NCI-H187 (cell line): ENCODE data around the gene SLC8B1.
A peak's percentile ranks its signal among the peaks of the same experiment; 100 is the strongest.

ENCODE experiments used
- DNase-seq, 2 experiments: peaks; one replicate each; lab custom pipeline; 2025; lab: John Stamatoyannopoulos, UW

Gene SLC8B1

GRCh38 chr12:113292547-113292946 is 42.4 kb downstream of the SLC8B1 start:
- no peak for DNase-seq

- no peak for DNase-seq
These were observed 42.8 kb downstream of the SLC8B1 start for GRCh38 chr12:113292091-113292490.

- DNase-seq: no peak
These were observed 43.3 kb downstream of the SLC8B1 start for GRCh38 chr12:113291586-113291985.

- DNase-seq: no peak
These were observed 44.4 kb downstream of the SLC8B1 start for GRCh38 chr12:113290506-113290905.

GRCh38 chr12:113289361-113289760 is 45.5 kb downstream of the SLC8B1 start:
- no peak for DNase-seq

- DNase-seq: no peak
These were observed 47.0 kb downstream of the SLC8B1 start for GRCh38 chr12:113287899-113288282.

- no peak for DNase-seq
These were observed 47.6 kb downstream of the SLC8B1 start for GRCh38 chr12:113287146-113287898.

GRCh38 chr12:113286712-113287111 is 48.2 kb downstream of the SLC8B1 start:
- no peak for DNase-seq

- DNase-seq: no peak
These were observed 49.0 kb downstream of the SLC8B1 start for GRCh38 chr12:113285679-113286610.

- no peak for DNase-seq
These were observed 50.2 kb downstream of the SLC8B1 start for GRCh38 chr12:113284751-113285150.

- DNase-seq: peak in 1 of 2 experiments; percentile 29
These were observed 56.3 kb downstream of the SLC8B1 start for GRCh38 chr12:113278633-113279032.

GRCh38 chr12:113278141-113278540 is 56.8 kb downstream of the SLC8B1 start:
- no peak for DNase-seq

- no peak for DNase-seq
These were observed 57.4 kb downstream of the SLC8B1 start for GRCh38 chr12:113277511-113277910.

GRCh38 chr12:113276946-113277500 is 57.9 kb downstream of the SLC8B1 start:
- no peak for DNase-seq

- DNase-seq: no peak
These were observed 58.6 kb downstream of the SLC8B1 start for GRCh38 chr12:113276306-113276705.

GRCh38 chr12:113274848-113275247 is 60.1 kb downstream of the SLC8B1 start:
- no peak for DNase-seq

- DNase-seq: no peak
These were observed 61.7 kb downstream of the SLC8B1 start for GRCh38 chr12:113273053-113273725.

GRCh38 chr12:113271853-113272561 is 62.9 kb downstream of the SLC8B1 start:
- no peak for DNase-seq

- no peak for DNase-seq
These were observed 63.5 kb downstream of the SLC8B1 start for GRCh38 chr12:113271466-113271852.

- no peak for DNase-seq
These were observed 64.2 kb downstream of the SLC8B1 start for GRCh38 chr12:113270709-113271009.

GRCh38 chr12:113269257-113269943 is 65.5 kb downstream of the SLC8B1 start:
- no peak for DNase-seq
